C4-2B (cell line): Measurements from ENCODE around the gene VIL1.

Experiments
- H3K27ac ChIP-seq: fragments of 450-650 bp; 2 replicates; pipeline ENCODE4 v1.5.1; 2017
- CTCF ChIP-seq: fragments of 450-650 bp; conservative IDR thresholded peaks from 2 replicates; pipeline ENCODE4 v1.5.1; 2017; ENCODE audit warnings: mild to moderate bottlenecking
- ZFX ChIP-seq: fragments of 450-650 bp; IDR thresholded peaks from 2 replicates; pipeline ENCODE4 v1.6.1; 2017

The VIL1 gene

GRCh38 chr2:218435003-218435982 is 16.4 kb downstream of the VIL1 start:
- TF ChIP-seq CTCF (no peak), ZFX (no peak)
- no peak overlapping the region for H3K27ac ChIP-seq

- TF ChIP-seq ZFX (no peak), CTCF (no peak)
- H3K27ac ChIP-seq: no peak overlapping the region
Measured at GRCh38 chr2:218436992-218437391, 18.1 kb downstream of the VIL1 start.

- TF ChIP-seq CTCF (no peak), ZFX (no peak)
- H3K27ac ChIP-seq: peak overlapping the region; percentile 64
Measured at GRCh38 chr2:218437969-218438368, 19.0 kb downstream of the VIL1 start.

- peak overlapping the region; percentile 64 for H3K27ac ChIP-seq
- TF ChIP-seq ZFX (no peak), CTCF (no peak)
Measured at GRCh38 chr2:218438596-218438995, 19.7 kb downstream of the VIL1 start.

- TF ChIP-seq CTCF (no peak), ZFX (no peak)
- H3K27ac ChIP-seq: peak overlapping the region; percentile 97
Measured at GRCh38 chr2:218444692-218445357, 25.9 kb downstream of the VIL1 start.

- TF ChIP-seq ZFX (no peak), CTCF (no peak)
- peak overlapping the region; percentile 97 for H3K27ac ChIP-seq
Measured at GRCh38 chr2:218445602-218446001, 26.7 kb downstream of the VIL1 start.

GRCh38 chr2:218446547-218446946 is 27.6 kb downstream of the VIL1 start:
- TF ChIP-seq ZFX: no peak
- no peak for TF ChIP-seq CTCF
- H3K27ac ChIP-seq: peak overlapping the region; percentile 97
